GM12874 (cell line): ENCODE measurements around the gene CEBPB.

Source experiments
- TF ChIP-seq, protein P1 (sequence below): IDR thresholded peaks from 2 replicates; pipeline ENCODE4 v1.5.1; 2011; ENCODE audit warnings: low read depth, mild to moderate bottlenecking, control low read depth, low read length, moderate library complexity; ENCODE audit not compliant: insufficient read depth

CEBPB gene

DNA sequence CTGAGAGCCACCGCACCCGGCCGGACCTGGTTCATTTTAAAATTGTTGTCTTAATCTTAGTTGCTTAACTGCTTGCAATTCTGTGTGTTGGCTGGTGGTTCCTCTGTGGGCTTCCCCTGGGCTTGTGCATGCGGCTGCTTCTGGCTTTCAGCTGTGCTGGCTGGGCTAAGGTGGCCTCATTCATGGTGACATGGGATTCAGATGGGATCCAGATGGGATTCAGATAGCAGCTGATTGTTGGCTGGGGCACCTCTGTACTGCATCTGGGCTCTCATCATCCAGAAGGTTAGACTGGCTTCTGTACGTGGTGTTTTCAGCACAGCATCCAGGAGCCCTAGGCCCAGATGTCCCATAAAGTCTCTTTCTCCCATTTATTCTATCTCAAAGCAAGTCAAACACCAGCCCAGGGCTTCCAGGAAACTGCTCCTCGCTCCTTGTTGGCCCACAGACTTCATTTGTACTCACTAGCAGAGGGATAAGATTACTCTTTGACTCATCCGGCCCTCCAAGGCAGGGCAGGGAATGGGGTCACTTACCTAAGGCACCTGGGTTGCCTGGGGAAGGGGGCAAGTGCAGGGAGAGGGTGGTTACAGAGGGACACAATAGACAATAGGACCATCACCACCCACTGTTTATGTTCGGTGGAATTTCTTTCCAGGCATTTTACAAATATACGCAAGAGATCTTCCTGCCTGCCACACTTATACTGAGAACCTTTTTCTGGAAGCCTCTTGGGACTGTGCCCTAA, 26.9 kb upstream of the CEBPB start:
- TF ChIP-seq, protein P1, sequence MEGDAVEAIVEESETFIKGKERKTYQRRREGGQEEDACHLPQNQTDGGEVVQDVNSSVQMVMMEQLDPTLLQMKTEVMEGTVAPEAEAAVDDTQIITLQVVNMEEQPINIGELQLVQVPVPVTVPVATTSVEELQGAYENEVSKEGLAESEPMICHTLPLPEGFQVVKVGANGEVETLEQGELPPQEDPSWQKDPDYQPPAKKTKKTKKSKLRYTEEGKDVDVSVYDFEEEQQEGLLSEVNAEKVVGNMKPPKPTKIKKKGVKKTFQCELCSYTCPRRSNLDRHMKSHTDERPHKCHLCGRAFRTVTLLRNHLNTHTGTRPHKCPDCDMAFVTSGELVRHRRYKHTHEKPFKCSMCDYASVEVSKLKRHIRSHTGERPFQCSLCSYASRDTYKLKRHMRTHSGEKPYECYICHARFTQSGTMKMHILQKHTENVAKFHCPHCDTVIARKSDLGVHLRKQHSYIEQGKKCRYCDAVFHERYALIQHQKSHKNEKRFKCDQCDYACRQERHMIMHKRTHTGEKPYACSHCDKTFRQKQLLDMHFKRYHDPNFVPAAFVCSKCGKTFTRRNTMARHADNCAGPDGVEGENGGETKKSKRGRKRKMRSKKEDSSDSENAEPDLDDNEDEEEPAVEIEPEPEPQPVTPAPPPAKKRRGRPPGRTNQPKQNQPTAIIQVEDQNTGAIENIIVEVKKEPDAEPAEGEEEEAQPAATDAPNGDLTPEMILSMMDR = no peak

DNA sequence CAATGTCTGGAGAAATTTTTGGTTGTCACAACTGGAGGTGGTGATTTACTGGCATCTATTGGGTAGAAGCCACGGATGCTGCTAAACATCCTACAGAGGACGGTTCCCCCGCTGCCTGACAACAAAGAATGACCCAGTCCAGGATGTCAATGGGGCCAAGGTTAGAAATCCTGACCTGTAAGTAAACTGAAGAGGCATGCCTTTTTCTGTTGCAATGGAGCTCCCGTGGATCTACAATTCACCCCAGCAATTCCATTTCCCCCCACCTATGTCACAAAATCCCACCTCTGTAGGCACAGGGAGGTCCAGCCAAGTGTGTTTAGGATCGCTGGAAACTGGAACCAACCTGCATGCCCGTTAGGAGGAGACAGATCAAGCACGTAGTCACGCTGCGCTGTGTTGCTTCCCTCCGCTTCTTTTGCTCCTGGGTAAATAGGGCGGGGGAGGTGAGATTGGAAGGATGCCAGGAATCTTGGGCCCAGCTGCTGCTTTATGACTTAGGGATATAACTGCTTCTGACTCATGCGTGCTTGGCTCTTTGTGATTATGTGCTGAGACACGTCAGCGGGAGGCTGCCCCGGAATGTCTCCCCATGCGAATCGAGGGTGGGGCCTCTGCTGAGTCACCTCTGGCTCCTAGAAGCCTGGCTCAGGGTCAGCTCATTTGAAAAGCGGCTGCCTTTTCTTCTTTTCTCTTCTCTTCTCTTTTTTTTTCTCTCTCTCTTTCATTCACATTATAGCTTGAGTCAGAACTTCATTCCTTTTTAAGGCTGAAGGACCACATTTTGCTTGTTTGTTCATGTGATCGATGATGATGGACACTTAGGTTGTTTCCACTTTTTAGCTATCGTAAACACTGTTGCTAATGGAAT, 24.7 kb upstream of the CEBPB start:
- TF ChIP-seq, protein P1 = no peak

DNA sequence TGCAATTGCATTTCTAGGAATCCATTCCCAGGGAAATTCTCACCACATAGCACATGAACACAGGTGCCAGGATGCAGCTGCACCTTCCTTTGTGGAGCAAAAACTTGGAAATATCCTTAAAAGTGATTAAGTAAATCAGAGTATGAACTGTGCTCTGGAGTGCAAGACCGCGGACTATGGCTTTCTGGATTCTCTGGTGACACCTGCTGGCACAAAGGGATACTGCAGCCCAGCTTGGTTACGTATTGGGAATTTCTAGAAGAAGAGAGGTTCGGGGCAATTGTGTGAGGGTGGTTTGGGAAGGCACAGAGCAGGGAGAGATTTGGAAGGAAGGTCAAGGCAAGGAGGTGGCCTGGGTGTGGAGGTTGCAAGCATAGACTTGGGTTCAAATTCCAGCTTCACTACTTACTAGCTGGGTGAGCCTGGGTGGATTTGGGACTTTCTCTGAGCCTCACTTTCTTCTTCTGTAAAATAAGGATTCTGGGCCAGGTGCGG, 21.3 kb upstream of the CEBPB start:
- TF ChIP-seq, protein P1 = peak; percentile 87

DNA sequence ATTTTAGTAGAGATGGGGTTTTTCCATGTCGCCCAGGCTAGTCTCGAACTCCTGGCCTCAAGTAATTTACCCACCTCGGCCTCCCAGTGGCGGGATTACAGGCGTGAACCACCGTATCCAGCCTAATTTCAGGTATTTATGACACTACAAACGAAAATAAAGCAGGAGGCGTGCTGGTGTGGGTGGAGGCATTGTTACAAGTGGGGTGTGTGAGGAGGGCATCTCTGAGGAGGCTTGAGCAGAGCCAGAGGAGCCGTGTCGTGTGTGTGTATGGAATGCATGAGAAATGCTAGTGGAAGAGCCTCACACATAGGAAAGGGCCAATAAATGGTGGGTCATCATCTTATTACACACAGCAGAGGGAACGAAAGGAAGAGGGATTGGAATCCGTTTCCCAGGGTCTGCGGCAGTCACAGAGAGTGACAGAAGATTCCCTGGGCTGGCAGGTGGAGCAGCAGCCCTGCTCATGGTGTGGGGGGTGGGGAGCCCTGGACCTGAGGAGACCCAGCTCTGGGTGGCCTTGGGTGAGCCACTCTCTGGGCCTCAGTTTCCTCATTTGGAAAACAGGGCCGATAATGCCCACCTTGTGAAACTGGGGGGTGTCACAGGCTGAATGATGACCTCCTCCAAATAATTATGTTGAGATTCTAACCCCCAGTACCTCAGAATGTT, 19.9 kb upstream of the CEBPB start:
- TF ChIP-seq, protein P1 = no peak

DNA sequence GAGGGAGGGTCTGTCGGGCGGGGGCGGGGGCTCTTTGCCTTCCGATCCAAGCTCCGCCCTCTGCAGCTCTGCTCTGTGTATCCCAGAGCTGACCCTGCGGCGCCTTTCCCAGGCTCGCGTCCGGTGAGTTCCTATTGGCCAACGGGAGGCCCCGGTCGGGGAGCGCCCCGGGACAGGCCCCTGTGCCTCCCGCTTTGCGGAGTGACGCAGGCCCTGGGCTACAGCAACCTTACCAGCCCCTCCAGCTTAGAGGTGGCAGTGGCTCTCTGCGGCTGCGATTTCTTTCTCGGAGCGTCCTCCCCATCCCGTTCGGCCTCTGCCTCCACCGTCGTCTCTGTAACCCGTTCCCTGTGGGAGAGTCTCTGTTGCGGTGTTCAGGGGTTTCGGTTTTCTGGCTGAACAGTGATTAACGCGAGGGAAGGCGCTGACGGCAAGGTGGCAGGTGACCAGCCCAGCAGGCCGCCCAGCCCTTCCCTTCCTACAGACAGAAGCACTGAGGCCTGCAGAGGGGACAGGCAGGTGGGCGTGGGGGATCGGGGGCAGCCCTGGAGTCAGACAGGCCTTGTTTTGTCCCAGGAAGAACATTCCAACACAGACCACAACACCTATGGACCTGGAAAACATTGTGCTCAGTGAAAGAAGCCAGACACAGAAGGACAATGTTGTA, 18.1 kb upstream of the CEBPB start:
- TF ChIP-seq, protein P1 = no peak

DNA sequence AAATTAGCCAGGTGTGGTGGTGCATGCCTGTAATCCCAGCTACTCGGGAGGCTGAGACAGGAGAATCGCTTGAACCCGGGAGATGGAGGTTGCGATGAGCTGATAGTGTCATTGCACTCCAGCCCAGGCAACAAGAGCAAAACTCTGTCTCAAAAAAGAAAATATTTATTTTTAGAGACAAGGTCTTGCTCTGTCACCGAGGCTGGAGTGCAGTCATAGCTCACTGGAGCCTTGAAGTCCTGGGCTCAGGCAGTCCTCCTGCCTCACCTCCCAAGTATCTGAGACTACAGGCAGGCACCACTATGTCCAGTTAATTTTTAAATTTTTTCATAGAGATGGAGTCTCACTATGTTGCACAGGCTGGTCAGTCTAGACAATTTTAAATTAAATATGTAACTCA, 16.2 kb upstream of the CEBPB start:
- TF ChIP-seq, protein P1 = no peak
